COLO668 (cell line): ENCODE results near the gene ARSB.
"Not testable (repeated sequence)": the region's sequence is repeated elsewhere in the genome, so short reads cannot be mapped to it uniquely, and the experiment has no call there.

ENCODE experiments used
- DNase-seq: peaks from one replicate; lab custom pipeline; 2025; ENCODE audit not compliant: unreplicated experiment; lab: John Stamatoyannopoulos, UW

Gene ARSB

DNA sequence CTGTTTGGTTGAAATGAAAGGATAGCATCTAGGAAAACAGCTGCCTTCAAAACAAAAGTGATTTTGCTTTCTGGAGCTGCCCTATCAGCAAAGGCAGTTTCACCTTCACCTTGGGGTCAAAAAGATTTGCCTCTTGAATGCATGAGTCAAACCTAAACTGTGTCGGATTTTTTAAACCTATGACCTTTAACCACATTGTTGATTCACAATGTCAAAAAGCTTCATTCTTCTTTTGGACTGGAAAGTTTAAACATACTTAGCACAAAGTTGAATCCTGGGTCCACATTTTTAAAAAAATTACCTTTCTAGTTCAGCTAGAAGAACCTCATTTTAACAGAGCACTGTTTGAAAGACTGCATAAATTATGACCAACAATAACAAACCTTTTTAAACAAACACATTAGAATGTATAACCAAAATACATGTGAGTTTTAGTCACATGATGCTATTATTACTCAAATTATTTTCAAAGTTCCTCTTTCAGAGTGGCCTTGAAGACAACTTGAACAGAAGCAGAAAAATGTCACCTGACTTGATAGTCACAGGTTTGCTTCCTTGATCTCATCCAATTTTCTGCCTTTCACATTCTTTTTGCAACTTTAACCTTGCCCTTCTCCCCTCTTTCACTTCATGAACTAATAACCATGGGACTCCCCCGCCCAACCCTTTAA, 226.8 kb downstream of the ARSB start:
- no peak for DNase-seq

DNA sequence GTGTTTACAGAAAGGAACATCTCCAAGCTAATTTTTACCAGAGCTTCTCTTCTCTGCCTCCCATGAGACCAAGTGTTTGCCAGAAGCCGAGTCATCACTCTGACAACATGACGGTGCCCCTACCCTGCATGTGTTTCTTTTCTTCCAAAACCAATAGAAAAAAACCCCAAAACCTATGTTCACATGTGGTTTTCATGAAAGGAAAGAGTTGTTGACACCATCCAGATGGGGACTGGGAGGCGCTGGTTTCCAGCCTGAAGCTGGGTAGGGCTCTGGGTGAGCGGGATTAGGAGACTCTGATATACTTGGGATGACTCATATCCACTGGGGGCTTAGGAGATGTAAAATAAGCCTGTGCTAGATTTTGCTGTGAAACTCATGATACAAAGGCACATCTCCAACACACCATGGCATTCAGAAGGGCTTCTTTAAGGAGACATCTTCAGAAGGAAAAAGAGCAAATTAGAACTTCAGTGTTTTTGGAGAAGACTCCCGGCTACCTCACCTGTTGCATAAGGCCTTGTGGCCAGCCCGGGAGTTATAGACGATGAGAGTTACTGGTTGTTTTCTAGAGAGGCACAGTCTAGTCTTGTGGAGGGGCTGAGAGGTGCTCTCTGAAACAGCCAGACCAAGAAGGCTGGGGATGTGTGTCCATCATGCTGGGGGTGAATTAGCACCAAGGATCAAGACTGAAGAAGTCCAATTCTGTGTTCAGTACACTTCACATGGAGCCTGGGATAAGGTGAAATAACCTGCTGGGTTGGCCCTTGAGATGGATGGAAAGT, 227.6 kb downstream of the ARSB start:
- no peak for DNase-seq

DNA sequence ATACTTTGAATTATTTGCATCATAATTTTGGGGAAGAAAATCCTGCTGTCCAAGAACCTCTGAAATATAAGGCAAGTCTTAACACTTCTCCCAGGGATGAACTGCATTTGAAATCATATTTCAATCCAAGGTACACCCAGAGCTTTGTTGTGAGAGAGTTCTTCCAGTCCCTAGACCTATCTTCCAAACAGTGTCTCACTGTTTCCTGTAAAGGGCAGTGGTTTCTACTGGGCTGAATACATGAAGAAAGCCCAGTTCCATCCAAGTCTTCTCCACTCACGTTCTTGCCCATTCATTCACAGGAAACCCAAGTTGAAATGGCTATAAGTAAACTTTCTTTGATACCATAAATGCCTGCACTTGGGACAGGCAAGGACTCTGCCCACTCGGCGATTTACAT, 228.3 kb downstream of the ARSB start:
- no peak for DNase-seq

- no peak for DNase-seq
Measured at GRCh38 chr5:78755822-78756429, 229.2 kb downstream of the ARSB start.

DNA sequence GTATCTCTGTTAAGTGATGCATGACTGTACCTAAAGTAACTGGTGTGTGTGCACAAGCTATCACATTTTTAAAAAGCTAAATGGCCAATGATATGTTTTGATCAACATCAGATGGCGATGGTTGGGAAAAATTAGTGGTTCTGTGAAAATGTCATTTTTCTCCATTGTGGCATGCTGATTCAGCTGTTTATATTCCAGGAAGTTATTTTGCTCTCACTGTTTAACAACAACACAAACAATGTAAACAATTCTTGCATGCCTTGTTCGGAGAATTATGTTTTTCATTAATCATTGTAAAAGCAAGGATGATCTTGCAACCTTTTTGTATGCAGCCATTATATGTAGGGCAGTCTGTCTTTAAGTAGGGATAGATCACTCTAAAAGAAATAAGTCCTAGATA, 230.5 kb downstream of the ARSB start:
- DNase-seq: no peak

DNA sequence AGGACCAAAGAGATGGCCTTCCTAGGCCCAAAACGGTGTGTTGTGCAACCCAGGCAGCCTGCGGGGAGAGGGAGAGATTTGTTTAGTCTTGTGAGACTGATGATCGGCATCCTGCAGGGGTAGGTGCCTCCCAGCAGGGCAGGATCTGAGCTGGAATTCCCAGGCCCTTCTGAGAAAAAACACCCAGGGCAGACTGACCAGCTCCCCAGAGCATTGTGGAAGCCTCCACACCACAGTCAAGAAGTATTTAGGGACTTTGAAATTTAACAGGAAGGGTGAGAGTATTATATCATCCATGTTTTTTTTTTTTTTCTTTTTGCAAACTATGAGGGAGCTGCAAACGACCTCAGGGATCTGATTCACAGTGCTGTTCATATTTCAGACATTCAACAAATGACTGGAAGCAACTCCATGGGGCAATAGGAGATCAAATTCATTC, 232.0 kb downstream of the ARSB start:
- DNase-seq: no peak

DNA sequence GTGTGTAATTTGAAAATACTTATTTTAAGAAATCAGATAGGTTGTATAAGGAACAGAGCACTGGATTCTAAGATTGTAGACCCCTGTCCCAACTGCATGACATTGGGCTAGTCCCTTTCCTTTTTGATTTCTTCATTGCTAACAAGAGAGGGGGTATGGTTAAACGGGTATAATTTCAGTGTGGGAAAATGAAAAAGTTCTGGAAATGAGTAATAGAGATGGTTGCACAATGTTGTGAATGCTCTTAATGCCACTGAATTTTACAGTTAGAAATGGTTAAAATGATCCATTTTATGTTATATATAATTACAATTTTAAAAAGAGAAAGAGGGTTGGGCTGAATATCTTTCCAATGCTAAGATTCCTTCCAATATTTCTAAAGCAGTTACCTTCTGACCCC, 233.2 kb downstream of the ARSB start:
- DNase-seq: no peak

DNA sequence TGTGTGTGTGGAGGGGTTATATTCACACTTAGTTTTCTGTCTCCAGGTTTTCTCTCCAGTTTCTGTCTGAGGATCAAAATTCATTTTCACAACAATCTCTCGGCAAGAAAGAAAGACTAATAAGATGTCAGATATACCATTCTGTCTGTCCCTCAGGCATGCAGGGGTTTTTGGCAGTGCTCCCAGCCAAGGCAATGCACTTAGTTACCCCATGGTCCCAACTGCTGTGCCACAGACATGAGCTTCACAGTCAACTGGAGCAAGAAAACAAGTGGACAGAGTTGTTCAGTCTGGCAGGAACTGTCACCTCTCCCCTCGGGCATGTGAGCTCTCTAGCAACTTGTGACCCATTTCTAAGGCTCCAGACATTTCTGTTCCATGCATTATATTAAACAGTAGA, 234.8 kb downstream of the ARSB start:
- no peak for DNase-seq

DNA sequence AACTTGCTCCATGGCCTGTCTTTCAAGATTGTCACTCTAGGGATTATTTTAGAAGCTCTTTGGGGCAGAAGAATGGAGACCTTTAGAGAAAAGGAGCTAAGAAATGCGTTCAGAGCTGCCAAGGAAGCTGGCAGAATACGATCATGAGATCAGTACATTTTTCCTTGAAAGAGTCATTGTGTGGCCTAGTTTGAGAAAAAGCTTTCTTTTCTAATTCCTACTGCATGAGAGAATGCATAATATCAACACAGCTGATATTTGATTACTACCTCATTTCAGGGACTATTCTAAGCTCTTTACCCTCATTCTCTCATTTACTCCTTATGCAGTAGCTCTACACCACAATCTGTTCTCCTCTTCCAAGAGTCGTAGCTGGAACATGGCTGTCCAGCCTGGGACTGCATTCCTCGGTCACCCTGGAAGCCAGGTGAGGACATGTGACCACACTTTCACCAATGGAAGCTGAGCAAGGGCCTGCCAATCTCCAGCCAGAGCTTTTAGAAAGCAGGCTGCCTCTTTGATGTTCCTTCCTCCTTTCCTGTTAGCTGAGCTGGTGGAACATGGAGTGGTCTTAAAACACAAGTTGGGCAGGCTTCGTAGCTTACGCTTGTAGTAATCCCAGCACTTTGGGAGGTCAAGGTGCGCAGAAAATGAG, 237.3 kb downstream of the ARSB start:
- DNase-seq: no peak

DNA sequence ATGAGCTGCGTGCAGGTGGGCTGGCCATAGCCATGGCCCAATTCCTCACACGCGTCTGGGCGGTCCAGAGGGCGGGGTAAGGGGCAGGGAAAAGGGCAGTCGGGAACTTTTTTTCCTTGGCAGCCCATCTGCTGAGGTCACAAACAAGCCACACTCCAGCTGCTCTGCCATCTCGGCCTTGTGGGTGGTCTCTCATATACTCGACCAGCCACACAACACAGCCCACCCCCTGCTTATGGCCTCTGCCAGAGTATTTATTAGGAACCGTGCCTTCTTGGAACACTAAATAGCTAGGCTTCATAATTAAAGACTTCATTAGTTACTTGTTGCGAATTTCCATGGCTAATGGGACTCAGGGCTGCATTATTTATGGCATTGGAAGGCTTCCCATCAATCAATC, 238.1 kb downstream of the ARSB start:
- no peak for DNase-seq

GRCh38 chr5:78746021-78746770, 238.9 kb downstream of the ARSB start:
- no peak for DNase-seq

DNA sequence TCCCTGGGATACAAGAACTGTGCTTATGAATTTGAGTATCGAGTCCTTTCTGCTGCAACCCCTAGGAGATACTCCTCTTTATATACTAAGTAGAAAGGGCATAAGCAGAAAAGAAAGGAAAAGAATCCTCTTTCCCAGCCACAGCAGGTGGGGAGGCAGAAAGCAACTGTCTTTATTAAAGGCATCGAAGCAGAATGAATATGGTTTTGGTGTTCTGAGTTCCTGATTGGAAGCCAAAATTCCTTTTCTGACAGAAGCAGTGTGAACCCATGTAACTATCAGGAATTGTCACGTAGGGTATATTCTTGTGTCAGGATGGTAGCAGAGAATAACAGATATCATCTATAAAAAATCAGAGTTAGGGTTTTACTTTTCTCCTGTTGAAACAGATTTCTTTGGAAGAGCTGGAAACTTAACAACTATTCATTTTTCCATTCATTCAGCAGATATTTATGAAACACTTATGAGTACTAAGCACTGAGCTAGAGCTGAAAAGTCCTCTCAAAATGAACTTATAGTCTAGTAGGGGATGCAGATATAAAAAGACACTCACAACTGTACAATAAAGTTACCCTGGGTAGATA, 240.1 kb downstream of the ARSB start:
- DNase-seq: no peak

- no peak for DNase-seq
Measured at GRCh38 chr5:78741019-78741418, 244.1 kb downstream of the ARSB start.

DNA sequence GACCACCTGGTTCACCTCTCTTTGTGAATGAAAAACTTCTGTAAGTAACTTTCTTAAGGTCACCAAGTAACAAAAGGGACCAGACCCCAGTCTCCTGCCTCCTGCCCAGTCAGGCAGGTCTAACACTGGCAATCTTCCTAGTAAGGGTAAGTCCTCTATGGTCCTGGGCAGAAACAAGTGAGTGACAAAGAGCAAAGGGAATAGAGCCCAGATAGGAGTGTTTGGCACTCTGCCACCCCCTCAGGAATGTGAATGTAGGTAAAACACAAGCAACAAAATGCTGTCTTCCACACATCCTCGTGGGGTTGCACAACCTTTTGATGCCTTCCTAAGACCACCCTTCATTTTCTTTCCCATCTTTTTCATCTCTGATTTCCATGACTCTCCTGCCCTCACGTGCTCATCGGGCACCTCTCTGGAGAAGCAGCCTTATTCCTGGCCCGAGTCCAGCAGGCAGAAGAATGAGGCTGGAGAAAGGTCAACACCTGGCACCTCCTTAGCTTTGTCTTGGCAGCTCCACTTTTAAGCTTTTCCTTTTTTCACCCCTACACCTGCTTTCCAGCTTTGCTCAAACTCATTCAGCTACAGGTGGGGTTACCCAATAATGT, 246.3 kb downstream of the ARSB start:
- DNase-seq: no peak

- DNase-seq: no peak
Measured at GRCh38 chr5:78738104-78738503, 247.0 kb downstream of the ARSB start.

- DNase-seq: no peak
Measured at GRCh38 chr5:78735834-78736463, 249.2 kb downstream of the ARSB start.

GRCh38 chr5:78734950-78735349, 250.2 kb downstream of the ARSB start:
- DNase-seq: no peak

- DNase-seq: no peak
Measured at GRCh38 chr5:78734094-78734845, 250.8 kb downstream of the ARSB start.

- not testable (repeated sequence) for DNase-seq
Measured at GRCh38 chr5:78732721-78733120, 252.4 kb downstream of the ARSB start.
